ENCODE measurements around the gene KAT5.
"Not testable (repeated sequence)": the region's sequence is repeated elsewhere in the genome, so short reads cannot be mapped to it uniquely, and the experiment has no call there.

Gene KAT5

DNA sequence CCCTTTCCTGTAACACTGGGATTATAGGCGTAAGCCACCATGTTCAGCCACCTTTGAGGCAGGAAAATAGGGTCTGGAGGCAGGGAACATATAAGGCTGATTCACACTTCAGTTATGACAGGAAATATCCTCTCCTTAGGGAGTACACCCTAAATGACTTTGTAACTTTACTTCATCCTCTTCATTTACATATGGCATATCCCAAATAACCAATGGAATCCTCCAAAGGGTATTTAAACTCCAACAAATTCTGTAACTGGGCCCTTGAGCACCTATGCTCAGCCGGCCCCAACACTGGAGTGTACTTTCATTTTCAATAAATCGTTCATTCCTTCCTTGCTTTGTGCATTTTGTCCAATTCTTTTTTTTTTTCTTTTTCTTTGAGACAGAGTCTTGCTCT, 1.6 kb upstream of the KAT5 start:
- no peak for DNase-seq

DNA sequence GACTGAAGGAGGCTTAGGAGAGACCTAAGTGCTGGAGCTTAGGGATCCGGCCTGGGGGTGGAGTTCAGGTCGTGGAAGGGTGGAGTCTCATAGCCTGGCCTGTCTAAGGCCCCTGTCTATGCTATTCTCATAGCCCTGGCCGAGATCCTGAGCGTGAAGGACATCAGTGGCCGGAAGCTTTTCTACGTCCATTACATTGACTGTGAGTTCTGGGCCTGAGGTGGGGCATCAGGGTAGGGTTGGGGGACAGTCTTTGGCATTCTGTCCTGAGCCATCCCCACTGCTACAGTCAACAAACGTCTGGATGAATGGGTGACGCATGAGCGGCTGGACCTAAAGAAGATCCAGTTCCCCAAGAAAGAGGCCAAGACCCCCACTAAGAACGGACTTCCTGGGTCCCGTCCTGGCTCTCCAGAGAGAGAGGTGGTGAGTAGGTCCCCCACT, 603 bp downstream of the KAT5 start:
- DNase-seq: no peak

DNA sequence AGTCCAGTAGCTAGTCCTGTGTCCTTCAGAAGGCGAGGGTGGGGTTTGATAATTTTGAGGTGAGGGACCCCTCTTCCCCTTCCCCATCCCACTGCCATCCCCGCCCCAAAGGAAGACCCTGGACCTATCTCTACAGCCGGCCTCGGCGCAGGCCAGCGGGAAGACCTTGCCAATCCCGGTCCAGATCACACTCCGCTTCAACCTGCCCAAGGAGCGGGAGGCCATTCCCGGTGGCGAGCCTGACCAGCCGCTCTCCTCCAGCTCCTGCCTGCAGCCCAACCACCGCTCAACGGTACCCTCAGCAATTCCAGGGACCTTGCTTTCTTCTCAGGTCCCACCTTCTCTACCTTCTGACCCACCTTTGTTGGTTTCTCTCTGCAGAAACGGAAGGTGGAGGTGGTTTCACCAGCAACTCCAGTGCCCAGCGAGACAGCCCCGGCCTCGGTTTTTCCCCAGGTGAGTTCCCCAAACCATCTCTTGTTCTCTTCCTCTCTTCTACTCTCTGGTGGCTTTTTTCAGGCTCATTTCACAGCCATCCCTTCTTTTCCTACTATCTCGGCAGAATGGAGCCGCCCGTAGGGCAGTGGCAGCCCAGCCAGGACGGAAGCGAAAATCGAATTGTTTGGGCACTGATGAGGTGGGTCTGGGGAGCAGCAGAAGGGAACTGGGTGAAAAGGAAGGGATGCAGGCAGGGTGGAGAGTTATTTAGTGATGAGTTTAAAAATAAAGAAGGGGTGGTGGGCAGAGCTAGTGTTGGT, 1.3 kb downstream of the KAT5 start:
- no peak for DNase-seq

DNA sequence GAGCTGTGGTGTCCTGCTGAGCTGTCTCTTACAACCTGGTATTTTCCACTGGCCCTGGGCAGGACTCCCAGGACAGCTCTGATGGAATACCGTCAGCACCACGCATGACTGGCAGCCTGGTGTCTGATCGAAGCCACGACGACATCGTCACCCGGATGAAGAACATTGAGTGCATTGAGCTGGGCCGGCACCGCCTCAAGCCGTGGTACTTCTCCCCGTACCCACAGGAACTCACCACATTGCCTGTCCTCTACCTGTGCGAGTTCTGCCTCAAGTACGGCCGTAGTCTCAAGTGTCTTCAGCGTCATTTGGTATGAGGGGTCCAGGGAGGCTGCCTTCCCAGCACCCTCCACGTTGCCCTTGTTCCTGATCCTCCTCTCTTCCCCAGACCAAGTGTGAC, 2.4 kb downstream of the KAT5 start:
- DNase-seq: no peak

DNA sequence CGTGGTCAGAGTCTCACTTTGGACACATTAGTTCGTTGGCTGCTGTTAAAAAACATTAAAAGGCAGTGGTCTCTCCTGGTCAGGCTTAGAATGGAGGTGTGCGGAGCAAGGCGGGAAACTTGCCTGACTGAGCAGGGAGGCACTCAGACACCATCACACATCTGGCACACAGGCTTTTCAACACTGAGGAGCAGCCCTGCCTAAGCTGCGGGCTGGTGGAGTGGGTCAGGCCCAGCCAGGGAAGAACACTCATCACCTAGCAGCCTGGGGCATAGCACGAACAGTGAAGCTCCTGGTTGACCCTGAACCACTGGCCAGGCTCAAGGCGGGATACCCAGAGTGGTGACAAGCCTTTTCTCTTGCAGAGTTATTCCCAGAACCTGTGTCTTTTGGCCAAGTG, 4.2 kb downstream of the KAT5 start:
- no peak for DNase-seq

DNA sequence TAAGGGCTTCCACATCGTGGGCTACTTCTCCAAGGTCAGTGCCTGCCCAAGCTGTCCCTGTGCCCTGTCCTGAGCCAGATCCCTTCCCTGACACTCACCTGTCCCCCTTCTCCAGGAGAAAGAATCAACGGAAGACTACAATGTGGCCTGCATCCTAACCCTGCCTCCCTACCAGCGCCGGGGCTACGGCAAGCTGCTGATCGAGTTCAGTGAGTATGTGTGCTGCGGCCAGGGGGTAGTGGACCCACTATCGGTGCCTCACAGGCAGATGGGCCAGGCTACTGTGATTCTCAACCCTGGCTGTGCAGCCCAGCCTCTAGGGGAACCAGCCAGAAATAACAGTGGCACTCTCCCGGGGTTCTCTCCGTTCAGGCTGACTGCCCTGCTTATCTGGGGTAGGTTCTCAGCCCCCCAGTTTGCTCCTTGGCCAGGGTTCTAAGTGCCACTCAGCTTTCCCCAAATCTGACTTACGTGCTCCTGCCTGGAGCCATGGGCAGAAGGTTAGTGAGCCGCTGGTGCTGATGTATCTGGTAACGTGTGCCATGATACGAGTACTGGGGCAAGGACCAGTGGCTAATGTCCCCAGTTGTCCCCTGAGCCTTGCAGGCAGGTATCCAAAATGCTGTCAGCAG, 4.8 kb downstream of the KAT5 start:
- no peak for DNase-seq

DNA sequence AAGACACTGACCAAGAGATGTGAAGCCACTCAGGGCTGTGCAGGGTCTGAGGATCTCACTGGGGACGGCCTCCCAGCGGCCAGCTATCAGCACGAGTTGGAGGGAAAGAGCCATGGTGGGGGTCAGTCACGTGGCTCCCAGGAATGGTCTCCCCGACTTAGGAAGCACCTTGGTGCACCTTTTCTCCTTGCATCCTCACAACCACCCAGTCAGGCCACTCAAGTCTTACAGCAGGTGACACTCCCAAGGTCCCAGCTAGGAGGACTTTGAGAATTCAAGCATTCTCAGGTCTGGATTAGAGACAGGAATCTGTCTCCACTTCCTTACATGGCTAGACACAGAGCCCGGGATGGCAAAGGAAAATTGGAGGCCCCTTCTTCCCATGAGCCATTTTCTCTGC, 5.9 kb downstream of the KAT5 start:
- DNase-seq: no peak

DNA sequence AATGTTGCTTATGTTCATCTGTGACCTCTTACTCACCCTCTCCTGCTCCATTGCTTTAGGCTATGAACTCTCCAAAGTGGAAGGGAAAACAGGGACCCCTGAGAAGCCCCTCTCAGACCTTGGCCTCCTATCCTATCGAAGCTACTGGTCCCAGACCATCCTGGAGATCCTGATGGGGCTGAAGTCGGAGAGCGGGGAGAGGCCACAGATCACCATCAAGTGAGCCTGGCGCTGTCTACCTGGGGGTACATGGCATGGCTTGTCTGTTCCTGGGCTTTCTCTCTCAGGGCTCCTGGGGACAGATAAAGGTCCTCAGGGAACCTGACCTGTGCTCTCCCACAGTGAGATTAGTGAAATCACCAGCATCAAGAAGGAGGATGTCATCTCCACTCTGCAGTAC, 6.5 kb downstream of the KAT5 start:
- no peak for DNase-seq

DNA sequence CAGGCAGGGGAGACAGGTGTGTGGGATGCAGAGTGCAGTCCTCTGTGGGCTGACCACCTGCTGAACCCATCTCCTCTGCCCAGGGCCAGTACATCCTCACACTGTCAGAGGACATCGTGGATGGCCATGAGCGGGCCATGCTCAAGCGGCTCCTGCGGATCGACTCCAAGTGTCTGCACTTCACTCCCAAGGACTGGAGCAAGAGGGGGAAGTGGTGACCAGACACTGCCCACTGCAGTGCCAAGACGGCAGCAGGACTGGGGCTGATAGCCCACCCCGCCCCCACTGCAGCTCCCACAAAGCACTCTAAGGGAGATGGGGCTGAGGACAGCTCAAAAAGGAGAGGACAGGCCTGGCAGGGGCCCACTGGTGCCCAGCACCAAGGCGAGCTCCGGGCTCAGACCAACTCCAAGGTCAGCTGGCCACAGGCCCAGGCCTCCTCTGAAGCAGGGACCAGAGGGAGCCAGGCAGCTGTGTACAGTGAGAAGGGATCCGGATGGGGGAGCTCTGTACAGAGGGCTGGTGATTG, 7.0 kb downstream of the KAT5 start:
- no peak for DNase-seq

DNA sequence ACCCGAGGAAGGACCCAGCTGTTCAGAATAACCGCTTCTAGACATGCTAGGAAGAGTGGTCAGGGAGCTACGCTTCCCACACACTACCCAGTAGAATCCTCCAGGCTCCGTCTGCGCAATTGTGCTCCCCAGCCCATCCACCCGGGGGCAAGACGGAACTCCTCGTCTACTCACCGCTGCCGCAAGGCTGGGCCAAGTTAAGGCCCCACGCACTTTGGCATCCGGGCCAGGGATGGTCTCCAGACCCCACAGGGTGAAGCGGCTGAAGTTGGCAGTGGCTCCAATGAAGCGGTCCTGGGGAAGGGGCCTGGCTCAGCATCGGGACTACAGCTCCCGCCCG, 7.8 kb downstream of the KAT5 start:
- peak in 1 of 2 donors; percentile 22 for DNase-seq

DNA sequence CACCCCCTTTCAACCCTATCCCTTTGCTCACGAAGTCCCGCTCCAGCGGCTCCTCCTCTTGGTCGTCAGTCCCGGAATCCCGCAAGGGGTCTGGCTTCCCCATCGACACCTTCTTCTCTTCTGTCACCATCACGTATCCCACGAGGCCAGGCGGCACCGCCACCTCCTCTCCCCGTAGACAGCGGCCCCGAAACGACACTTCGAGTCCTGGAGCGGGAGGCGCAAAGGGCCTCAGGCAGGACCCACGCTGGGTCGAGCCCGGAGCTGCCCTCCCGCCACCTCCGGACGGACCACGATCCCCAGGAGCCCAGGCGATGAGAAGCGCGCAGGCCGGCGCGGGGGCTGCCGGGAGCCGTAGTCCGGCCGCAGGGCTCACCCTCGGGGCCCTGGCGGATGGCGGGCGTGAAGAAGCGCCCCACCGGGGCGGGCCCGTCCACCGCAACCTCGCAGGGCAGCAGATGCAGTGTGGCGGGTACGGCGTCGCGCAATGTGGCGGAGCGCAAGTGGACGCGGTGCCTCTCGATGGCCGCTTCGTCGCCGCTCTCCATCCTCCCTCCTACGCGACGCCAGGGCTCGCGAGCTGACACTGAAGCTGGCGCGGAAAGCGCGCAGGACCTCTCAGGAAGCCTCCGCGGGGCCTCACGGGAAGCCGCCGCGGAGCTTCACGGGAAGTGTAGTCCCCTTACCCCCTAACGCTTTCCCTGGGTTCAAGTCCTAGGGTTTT, 8.3 kb downstream of the KAT5 start, which contains the start of gene RNASEH2C:
Gene RNASEH2C (minus strand): TSS at position 588 of the 724 bp plus-strand sequence. CDS start 40 bp downstream, at position 548.
- peak; percentile 72 to 76 for DNase-seq

DNA sequence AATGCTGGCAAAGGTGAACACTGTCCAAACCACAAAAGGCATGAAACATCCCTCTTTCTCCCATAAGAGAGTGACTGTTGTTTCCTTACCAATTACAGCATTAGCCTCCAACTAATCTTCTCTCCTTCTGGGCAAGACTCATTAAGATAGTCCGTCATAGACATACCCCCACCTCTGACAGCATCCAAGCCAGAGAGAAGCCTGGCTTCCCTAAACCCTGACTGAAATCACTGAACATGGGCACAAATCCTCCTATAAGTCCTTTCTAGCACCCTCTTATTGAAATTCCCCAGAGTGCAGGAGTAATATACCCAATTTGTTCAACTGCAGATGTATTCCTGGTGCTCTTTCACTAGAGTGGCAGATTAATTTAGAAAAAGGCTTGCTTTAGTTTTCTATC, 10.2 kb downstream of the KAT5 start:
- no peak for DNase-seq

DNA sequence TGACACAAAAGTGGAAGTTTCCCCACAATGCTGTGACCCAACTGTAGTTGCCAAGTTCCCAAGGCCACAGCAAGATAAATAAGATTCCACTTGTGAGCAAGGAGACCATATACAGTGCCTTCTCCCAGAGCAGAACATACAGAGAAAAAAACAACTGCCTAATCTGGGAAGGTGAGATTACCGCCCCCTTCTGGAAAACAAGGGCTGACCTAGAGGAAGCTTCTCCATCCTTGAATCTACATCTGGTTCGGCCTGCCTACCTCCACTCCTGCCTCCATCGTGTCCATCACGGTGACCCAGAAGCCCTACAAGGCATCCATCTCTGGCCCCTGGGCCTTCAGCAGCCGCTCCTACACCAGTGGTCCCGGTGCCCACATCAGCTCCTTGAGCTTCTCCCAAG, 14.6 kb downstream of the KAT5 start:
- no peak for DNase-seq

DNA sequence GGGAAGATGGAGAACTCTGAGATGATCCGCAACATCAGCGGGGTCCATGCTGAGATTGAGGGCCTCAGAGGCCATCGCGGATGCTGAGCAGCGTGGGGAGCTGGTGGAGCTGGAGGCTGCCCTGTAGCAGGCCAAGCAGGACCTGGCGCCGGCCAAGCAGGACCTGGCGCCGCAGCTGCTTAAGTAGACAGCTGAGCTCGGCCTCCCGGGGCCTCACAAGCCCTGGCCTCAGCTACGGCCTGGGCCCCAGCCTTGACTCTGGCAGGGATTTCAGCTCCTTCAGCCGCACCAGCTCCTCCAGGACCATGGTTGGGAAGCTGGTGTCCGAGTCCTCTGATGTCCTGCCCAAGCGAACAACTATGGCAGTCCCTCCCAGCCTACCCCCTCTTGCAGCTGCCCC, 15.8 kb downstream of the KAT5 start:
- no peak for DNase-seq

DNA sequence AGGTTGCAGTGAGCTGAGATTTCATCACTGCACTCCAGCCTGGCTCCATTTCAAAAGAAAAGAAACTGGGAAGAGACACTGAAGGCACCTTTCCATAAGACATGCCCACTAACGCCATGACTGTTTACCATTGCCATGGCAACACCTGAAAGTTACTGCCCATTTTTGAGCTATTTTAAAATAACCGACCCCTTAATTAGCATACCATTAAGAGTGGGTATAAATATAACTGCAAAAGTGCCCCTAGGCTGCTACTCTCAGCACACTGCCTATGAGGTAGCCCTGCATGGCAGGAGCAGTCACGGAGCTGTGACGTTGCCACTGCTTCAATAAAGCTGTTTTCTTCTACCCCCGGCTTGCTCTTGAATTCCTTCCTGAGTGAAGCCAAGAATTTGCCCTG, 18.4 kb downstream of the KAT5 start:
- DNase-seq: no peak

DNA sequence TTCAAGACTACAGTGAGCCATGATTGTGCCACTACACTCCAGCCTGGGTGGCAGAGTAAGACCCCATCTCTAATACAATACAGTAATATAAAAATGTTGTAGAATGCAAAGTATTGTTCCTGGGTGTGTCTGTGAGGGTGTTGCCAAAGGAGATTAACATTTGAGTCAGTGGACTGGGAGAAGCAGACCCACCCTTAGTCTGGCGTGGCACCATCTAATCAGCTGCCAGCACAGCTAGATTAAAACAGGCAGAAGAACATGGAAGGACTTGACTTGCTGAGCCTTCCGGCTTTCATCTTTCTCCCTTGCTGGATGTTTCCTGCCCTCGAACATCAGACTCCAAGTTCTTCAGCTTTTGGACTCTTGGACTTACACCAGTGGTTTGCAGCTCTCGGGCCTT, 23.1 kb downstream of the KAT5 start:
- not testable (repeated sequence) for DNase-seq

DNA sequence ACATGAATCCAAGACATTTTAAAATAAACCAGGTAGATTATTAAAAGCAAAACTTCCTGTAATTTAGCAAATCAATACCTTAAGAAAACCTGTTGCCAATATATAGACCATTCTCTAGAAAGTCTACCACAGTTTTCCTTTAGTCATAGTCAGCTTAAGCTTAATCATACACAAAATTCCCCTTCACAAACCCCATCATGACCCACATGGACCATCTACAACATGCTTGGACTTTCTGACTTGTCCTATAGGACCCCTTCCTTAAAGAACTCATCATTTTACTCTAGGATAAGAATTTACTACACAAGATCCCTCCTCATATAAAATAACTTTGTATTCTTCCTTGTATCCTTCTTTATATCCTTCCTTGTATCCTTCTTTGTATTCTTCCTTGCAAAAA, 24.8 kb downstream of the KAT5 start:
- DNase-seq: no peak

DNA sequence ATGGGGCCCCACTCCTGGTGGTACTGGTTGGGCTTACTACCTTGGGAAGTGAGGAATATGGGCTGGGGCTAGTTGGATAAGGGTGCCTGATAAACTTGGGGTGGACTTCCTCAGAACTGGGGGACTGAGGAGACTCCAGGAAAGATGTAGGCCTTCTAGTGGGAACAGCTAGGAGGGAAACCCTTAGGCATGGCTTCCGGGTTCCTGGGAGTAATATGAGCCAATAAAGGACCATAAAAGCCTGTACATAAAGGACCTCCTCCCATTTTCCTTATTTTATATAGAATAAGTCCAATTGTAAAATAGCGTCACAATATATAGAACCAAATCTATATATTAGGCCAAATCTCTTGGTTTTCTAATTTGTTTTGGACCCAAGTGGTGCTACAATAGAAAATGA, 27.0 kb downstream of the KAT5 start:
- DNase-seq: no peak

DNA sequence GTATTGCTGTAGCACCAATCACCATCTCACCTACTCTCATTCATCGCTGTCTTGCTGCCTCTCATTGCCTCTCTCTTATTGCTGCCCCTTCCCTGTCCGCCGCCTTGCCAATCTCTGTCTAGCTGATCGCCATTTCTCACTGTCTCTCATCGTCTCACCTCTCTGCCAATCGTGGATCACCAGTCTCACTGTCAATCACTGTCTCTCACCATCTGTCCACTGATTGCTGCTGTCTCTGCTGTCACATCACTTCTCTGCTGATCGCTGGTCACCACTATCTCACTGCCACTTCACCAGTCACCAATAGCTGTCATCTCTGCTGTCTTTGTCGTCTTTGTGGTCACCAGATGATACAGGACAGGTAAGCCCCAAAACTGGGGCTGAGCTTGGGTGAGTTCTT, 29.1 kb downstream of the KAT5 start:
- DNase-seq: no peak

DNA sequence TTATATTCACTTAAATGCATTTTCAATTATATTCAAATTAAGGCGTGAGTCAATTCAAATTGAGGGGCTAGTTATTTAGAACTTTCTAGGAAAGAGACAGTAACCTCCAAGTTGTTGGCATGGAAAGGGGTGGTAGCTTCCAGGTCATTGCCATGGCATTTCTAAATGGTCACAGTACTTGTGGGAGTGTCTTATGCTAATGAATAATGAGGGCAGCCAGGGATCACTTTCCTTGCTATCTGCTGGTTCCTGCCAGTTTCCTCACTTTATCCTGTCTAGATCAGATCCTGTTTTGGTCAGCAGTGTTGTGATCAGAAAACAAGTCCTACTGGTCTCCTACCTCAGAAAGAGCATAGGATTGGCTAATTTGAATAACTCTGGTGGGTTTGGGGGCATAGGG, 30.3 kb downstream of the KAT5 start:
- DNase-seq: no peak

DNA sequence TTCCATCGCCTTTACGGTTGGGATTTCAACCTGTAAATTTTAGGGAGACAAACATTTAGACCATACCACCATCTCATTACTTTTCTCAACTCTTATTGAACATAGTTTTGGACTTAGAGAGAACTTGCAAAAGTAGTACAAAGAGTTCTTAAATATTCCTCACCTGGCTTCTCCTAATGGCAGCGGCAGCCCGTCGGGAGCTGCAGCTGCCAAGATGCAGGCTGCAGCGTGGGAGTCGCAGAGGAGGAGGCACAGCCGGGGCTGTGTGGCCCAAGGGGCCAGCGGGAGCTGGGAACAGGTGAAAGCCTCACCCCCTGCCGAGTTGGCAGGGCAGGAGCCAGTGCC, 31.6 kb downstream of the KAT5 start:
- no peak for DNase-seq

DNA sequence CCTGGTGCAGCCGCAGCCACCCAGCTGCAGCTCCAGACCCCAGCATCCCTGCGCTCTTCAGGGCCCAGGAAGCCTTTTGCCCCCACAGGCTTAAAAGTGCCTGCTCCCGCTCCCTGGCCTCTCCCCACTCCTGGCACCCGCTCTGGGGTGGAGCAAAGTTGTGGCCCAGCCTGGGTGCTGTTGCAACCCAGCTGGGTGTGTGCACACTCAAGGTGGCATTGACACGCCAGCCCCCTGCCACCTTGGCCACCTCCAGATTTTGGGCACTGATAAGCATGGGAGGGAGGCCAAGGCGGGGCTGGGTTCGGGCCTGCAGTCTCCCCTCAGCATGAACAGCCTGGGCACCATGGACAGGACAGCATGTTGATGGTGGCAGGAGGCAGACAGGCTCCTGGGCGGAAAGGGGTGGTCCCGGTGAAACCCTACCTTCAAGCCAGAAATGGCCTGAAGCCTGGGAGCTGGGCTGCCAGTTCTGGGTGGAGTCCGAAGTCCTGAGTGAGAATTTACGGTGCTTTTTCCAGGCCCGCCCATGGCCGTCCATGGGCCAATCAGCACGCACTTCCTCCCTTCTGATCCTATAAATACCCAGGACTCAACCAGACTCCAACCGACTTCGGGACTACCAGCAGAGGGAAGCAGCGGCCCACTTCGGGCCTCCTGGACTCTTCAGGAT, 32.1 kb downstream of the KAT5 start:
- DNase-seq: peak; percentile 5 to 39

DNA sequence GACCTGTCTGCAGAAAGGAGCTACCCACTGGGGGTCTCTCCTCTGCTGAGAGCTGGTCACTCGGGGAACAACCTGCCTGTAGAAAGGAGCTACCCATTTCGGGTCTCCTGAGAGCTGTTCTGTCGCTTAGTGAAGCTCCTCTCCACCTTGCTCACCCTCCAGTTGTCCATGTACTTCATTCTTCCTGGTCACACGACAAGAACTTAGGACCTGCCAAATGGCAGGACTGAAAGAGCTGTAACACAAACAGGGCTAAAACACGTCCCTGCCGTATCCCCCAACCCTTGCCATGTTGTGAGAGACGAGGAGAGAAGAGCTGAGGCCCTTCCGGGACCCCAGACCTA, 32.6 kb downstream of the KAT5 start:
- no peak for DNase-seq

DNA sequence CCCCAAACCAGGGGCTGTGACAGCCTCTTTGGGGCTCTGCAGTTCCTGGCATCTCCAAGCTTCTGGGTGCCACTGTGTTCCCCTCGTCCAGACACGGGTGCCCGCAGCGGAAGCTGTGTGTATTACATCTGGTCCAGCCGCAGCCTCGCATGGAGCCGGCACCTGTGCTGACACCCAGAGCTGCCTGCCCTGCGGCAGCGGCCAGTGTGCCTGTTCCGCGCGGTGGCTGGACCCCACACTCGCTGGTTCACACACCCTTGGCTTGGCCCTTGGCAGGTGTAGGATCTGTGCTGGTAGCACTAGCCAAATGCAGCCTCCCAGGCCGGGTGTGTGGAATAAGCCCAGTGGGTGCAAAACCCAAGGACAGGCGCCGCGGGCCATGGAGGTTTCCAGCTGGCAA, 33.0 kb downstream of the KAT5 start:
- no peak for DNase-seq
